WTC11 (cell line): ENCODE results near the gene FTMT.

Experiments
- IRF2 ChIP-seq: sonication (generic); formaldehyde crosslinking; IDR thresholded peaks from 2 replicates; pipeline ENCODE4 v1.8.0; 2022; ENCODE audit warnings: low read depth, missing genetic modification reagents, borderline replicate concordance
- NFYB ChIP-seq: sonication (generic); formaldehyde crosslinking; conservative IDR thresholded peaks from 2 replicates; pipeline ENCODE4 v1.8.0; 2022; ENCODE audit warnings: low read depth, missing genetic modification reagents
- TF ChIP-seq, protein P1 (sequence below): sonication (generic); formaldehyde crosslinking; conservative IDR thresholded peaks from 2 replicates; pipeline ENCODE4 v1.8.1; 2022; ENCODE audit warnings: mild to moderate bottlenecking, missing genetic modification reagents
- TF ChIP-seq, protein P2 (sequence below): fragments of 200-600 bp; IDR thresholded peaks from 2 replicates; pipeline ENCODE4 v1.8.0; 2022; ENCODE audit warnings: antibody characterized with exemption

DNA sequence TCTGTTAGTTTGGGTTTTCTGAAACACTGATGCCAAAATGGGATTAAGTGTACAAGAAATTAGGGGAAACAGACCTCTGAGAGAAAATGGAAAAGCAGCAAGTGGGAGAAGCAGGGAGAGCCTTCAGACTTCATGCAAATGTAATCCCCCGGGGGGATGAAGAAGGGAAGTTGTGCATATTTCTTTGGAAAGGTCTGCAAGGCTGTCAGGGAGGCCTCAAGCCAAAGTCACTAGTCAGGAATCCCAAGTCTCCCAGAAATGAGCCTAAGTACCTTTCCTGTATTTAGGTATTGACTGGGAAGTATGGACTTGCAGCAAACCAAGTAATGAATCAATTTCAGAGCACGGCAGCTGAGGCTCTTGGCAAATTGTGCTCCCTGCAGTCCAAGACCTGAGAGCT lies 2.2 kb downstream of the FTMT start:
- TF ChIP-seq IRF2 (CRISPR knock-in tag), result no peak
- no peak for TF ChIP-seq NFYB (CRISPR knock-in tag)
- TF ChIP-seq, protein P1, sequence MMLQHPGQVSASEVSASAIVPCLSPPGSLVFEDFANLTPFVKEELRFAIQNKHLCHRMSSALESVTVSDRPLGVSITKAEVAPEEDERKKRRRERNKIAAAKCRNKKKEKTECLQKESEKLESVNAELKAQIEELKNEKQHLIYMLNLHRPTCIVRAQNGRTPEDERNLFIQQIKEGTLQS (CRISPR knock-in tag), result no peak
- TF ChIP-seq, protein P2, sequence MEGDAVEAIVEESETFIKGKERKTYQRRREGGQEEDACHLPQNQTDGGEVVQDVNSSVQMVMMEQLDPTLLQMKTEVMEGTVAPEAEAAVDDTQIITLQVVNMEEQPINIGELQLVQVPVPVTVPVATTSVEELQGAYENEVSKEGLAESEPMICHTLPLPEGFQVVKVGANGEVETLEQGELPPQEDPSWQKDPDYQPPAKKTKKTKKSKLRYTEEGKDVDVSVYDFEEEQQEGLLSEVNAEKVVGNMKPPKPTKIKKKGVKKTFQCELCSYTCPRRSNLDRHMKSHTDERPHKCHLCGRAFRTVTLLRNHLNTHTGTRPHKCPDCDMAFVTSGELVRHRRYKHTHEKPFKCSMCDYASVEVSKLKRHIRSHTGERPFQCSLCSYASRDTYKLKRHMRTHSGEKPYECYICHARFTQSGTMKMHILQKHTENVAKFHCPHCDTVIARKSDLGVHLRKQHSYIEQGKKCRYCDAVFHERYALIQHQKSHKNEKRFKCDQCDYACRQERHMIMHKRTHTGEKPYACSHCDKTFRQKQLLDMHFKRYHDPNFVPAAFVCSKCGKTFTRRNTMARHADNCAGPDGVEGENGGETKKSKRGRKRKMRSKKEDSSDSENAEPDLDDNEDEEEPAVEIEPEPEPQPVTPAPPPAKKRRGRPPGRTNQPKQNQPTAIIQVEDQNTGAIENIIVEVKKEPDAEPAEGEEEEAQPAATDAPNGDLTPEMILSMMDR, result no peak
